Femur (tissue), 1 donor: ENCODE measurements around the gene ALDH1L2.
A peak's percentile ranks its signal among the peaks of the same experiment; 100 is the strongest.

Experiments used
- DNase-seq: peaks from one replicate; pipeline ENCODE4 v3.0.0-alpha.2; 2017

The ALDH1L2 gene

DNA sequence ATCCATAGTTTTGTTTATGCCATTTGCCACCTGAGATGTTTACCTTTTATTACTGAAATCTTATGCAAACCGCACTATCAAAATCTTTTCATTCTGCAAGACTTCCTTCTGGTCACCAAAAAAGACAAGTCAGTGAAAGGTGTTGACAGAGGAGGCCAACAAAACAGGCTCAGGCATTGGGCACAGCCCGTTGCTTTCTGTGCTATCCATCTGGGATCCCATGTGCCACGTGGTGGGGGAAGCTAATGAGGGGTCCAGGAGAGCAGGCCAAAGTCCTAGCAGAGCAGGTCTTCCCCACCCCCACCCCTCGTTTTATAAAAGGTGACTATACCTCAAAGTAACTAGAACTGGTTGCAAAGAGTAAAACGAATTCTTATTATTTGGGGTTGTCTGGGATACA is 1.2 kb downstream of the ALDH1L2 start:
- no peak for DNase-seq

DNA sequence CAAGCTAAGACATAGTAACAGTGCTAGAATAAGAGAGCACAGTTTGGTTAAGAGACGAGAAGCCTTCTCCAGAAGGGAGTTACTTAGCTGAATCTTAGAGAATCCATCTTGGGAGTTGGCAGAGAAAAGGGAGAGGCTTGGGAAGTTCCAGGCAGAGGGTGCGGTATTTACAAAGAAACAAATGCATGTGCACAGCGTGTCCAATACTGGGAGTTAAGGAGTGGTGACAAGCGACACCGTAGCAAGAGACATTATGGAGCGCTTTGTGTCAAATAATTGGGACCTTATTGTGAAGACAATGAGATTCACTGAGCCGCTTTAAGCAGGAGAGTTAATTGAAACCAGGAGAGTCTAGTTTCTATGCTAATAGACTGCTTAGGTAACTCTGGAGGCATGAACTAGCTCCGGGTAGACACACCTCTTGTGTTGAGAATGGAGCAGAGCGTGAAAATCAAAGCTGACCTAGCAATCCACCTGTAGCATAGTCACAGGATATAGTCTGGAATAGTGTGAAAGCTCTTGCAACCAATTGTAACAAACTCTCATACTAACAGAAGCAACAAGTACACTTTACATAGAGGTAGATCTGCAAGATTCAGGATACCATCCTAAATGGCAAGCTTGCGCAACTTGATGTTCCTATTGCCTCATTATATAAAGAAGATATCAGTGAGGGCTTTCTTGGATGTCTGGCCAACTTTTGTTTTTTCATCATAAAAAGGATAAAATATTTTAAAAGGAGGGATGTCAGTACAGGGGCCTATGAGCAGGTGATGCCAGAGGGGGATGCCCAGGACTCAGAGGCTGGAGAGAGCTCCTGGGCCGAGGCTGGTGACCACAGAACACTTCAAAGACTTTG is 5.3 kb downstream of the ALDH1L2 start:
- DNase-seq: no peak

DNA sequence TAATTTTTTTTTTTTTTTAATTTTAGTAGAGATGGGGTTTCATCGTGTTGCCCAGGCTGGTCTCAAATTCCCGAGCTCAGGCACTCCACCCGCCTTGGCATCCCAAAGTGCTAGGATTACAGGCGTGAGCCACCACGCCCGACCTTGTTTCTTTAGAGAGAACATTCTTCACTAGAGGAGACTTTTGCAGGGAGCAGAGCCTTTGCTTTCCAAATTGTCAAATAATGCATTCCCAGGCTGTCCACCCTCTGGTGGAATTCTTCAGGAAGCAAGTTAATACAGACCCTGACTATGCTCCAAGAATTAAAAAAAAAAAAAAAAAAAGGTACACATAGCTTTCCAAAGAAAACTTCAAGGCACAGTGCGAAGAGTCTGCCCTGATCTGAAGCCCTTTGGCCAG is 6.8 kb downstream of the ALDH1L2 start:
- no peak for DNase-seq

DNA sequence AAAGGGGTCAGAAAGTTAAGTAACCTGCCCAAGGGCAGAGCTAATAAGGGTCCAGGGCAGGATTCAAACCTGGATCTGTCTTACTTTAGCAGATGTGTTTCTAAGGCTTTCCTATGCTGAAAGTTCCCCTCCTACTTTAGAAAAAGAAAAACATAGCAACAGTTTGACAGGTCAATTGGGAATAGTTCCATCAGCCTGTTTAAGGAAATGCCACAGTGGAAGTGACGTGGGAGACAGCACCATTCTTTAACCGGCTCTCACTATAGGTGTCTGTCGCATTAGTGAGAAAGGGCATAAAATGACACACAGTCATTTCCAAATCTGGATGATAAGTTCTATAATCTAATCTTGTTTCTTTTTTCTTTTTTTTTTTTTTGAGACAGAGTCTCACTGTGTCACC is 7.3 kb downstream of the ALDH1L2 start:
- no peak for DNase-seq

DNA sequence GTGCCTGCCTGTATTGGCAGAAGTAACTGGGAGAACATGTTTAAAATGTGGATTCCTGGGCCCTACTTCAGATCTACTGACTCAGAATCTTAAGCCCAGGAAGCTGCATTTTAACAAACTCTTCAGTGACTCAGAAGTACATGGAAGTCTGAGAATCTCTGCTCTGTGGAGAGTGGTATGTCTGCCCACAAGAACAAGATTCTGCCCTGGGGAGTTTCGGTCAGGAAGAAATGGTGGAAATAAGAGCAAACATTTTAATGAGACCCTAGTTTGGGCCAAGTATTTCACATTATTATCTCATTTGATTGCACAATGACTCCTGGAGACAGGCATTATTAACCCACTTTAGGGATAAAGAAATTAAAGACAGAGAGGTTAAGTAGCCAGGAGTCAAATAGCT is 8.2 kb downstream of the ALDH1L2 start:
- no peak for DNase-seq

DNA sequence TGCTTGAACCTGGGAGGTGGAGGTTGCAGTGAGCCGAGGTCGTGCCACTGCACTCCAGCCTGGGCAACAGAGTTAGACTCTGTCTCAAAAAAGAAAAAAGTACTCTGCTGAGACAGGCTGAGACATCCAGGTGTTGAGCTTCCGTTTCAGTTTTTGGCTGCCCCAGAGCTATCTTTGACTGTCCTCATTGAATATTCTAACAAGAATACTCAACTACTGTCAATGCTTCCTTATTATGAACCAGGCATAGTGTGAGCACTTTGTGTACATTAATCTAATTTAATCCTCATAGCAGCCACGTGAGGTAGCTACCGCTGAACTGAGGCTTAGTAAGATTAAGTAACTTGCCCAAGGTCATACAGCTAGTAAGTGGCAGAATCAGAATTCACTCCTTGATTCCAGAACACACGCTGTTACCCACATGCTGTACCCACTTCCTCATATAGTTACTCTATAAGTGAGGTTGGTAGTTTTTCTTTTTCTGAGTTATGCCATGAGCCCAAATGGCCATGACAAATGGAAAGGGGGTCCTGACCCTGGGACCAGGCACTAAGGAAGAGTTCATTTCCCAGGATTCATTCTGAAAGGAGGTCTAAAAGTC is 11.3 kb downstream of the ALDH1L2 start:
- no peak for DNase-seq

DNA sequence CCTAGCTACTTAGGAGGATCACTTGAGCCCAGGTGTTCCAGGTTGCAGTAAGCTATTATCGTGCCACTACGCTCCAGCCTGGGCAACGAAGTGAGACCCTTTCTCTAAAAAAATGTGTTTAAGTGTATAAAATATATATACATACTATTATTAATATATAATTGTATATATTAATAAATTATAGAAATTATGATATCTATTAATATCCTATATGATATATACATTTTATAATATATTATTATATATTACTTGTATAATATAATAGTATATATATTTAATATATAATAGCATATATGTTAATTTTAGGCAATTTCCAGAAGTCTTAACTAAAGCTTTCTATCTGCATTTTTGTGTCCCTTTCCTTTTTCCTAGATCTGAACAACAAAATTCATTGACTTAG is 12.3 kb downstream of the ALDH1L2 start:
- DNase-seq: no peak

GRCh38 chr12:105069936-105070702 is 14.1 kb downstream of the ALDH1L2 start:
- no peak for DNase-seq

DNA sequence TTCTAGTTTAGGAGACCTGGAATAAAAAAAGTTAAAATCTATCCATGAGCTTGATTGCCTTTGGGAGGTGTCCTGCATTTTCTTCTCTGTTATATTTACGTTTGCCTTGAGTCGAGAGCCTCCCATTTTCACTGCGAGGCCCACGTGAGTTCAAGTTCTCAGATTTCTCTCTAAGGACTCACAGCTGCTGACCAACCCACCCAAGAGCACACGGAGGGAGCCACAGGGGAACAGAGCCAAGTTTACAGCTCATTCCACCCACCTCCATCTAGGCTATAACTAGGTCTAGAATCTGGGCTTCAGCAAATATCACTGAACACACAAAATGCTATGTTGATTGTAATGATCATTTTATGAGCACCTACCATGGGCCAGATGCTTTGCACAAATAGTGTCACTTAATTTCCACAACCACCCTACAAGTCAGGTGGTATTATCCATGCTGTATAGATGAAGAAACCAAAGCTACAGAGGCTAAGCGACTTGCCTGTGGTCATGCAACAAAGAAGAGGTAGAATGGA is 16.7 kb downstream of the ALDH1L2 start:
- DNase-seq: no peak

GRCh38 chr12:105064564-105065178 is 19.6 kb downstream of the ALDH1L2 start:
- no peak for DNase-seq

GRCh38 chr12:105060715-105061378 is 23.4 kb downstream of the ALDH1L2 start:
- no peak for DNase-seq

- no peak for DNase-seq
Observed at GRCh38 chr12:105057174-105057573, 27.1 kb downstream of the ALDH1L2 start.

- peak; percentile 82 for DNase-seq
Observed at GRCh38 chr12:105053116-105053572, 31.1 kb downstream of the ALDH1L2 start.

- no peak for DNase-seq
Observed at GRCh38 chr12:105051981-105052380, 32.3 kb downstream of the ALDH1L2 start.

DNA sequence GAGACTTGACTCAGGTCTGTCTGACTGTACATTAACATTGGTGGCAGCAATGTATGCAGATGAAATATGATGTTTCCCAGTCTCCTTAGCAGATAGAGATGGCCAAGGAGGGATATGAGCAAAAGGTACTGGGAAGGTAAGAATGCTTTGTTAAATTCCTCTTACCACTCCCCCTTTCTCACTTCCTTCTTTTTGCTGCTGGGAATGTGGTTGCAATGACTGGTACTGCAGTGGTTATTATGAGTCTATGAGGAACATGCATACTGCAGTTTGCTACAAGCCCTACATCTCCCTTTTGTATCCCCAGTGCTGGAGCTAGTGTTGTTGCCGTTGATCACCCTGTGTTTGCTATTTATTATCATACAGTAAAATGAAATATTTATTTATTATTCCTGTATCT is 35.9 kb downstream of the ALDH1L2 start:
- no peak for DNase-seq

DNA sequence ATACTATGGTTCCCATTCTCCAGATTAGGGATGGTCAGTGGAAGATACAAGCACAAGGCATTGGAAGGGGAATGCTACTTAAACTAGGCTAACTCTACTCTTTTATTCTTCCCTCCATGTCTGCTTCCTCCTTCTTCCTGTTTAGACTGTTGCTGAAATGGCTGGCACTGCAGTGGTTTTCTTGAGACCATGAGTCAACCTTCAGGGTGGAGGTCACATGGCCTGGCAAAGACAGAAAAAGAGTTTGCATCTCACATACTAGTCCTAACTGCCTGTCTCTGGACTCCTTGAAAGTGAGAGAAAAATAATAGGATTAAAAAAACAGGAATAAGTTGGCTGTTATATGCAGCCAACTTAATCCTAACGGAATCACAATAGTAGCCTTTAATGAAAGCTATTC is 37.0 kb downstream of the ALDH1L2 start:
- no peak for DNase-seq

- DNase-seq: peak; percentile 55
Observed at GRCh38 chr12:105041186-105041585, 43.1 kb downstream of the ALDH1L2 start.

GRCh38 chr12:105040476-105040875 is 43.8 kb downstream of the ALDH1L2 start:
- no peak for DNase-seq

DNA sequence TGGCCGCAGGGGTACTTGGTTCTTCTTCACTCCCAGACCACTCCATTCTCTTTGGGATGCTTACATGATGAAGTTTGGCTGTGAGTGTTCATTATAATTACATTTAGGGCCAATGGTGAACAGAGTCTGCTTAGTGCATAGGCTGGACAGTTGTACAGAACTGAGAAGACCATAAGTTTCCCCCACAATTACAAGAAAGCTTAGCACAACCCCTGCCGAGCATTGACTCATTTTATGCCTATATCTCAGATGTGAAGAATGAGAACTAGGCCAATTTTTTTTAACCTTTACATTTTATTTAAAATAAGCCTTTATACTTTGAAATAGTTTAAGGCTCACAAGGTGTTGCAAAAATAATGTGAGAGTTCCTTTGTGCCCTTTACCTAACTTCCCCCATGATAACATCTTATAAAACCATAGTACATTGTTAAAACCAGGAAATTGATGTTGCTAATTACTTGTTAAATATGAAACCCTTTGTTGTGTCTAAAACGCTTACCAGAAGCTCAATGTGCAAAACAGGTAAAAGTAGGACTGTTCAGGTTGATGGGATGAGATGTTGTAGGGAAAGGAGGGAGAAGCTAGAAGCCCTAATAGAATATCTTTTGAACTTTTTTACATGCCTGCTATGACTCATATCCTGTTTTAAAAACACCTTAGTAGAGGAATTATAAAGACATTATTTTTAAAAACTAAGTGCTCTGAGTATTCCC is 47.2 kb downstream of the ALDH1L2 start:
- DNase-seq: no peak

DNA sequence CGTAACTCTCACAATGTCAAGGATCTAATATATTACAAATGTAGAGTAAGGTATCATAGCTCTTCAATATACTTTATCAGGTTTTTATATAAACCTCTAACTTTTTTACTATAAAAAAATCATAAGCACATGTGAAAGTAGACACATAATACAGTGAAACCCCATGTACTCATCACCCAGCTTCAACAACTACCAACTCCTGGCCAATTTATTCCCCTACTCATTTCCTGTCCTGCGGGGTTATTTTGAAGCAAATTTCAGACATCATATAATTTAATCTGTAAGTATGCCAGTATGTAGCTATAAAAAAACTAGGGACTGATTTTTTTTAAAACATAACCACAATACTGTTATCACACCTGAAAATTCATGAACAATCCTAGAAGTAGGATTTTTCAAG is 50.4 kb downstream of the ALDH1L2 start:
- no peak for DNase-seq

DNA sequence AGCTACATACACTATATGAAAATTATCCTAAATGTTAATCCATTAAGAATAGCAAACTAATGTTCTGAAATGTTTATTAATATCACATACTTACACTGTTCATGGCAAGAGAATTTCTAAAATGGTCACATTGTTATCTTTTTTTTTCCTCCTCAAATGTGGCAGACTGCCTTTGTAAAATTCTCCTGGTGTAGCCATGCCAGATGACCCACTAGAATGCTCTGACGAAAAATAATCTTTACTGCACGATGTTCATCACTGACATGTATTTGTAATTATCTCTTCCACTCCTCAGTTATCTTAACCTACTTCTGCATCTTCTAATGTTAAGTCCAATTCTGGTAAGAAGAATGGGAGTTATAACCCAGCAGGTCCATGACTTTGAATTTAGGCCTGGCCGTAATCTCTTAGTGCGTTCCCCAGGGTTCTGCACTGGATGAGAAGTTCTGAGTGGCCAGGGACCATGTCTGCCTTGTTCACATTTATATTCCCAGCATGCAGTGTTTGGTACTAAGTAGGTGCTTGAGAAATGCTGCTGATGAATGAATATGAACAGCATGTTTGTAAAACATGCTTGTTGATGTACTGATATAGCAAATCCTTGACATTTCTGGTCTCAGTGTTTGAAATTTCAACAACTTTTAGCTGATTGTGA is 51.4 kb downstream of the ALDH1L2 start:
- DNase-seq: no peak
